DOHH2 (cell line): ENCODE data around the gene FHOD3.

ENCODE experiments used
- EZH2phosphoT487 ChIP-seq: fragments of 200-600 bp; sonication (generic); IDR thresholded peaks from 2 replicates; pipeline ENCODE4 v1.6.1; 2017; ENCODE audit warnings: borderline replicate concordance, mild to moderate bottlenecking, antibody characterized with exemption, low read length, moderate library complexity, mixed read lengths
- TF ChIP-seq, protein P1 (sequence below): fragments of 200-600 bp; sonication (generic); IDR thresholded peaks from one replicate; pipeline ENCODE4 v1.5.1; 2014; ENCODE audit warnings: antibody characterized with exemption, mild to moderate bottlenecking, low read depth, low read length; ENCODE audit not compliant: poor library complexity, severe bottlenecking

DNA sequence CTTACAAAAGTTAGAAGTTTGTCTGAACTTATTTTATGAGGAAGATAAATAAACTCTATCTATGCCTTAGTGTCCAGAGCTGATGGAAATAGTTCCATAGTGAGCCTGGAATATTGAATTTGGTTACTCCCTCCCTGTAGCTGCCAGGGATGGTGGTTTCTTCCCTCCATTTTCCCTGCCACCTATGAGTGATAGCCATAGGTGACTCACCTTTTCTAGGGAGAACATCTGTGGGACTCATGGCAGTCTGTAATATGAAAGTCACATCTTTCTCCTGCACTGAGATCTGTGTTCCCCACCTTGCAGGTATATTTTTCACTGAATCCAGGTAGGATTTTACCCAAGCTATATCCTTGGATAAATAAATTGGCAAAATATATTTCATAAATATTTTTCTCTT is 382.5 kb downstream of the FHOD3 start:
- TF ChIP-seq, protein P1, sequence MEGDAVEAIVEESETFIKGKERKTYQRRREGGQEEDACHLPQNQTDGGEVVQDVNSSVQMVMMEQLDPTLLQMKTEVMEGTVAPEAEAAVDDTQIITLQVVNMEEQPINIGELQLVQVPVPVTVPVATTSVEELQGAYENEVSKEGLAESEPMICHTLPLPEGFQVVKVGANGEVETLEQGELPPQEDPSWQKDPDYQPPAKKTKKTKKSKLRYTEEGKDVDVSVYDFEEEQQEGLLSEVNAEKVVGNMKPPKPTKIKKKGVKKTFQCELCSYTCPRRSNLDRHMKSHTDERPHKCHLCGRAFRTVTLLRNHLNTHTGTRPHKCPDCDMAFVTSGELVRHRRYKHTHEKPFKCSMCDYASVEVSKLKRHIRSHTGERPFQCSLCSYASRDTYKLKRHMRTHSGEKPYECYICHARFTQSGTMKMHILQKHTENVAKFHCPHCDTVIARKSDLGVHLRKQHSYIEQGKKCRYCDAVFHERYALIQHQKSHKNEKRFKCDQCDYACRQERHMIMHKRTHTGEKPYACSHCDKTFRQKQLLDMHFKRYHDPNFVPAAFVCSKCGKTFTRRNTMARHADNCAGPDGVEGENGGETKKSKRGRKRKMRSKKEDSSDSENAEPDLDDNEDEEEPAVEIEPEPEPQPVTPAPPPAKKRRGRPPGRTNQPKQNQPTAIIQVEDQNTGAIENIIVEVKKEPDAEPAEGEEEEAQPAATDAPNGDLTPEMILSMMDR, result no peak
- no peak for TF ChIP-seq EZH2phosphoT487
